ENCODE data around the gene WDR46.

GRCh38 chr6:33321227-33321626 lies 32.2 kb upstream of the WDR46 start:
- no peak for TF ChIP-seq SIN3A (IDR thresholded peaks at IDR 0.05; ENCODE audit: low read depth)
- no peak for TF ChIP-seq POLR2A (IDR thresholded peaks at IDR 0.05; ENCODE audit: borderline replicate concordance, extremely low read depth, insufficient read depth, insufficient read length)
- no peak for TF ChIP-seq CTCF (IDR thresholded peaks at IDR 0.05 in 2 of 3, conservative IDR thresholded peaks at IDR 0.05 in 1 of 3; ENCODE audit: borderline replicate concordance in 1 of 3, insufficient read depth in 1 of 3, low read depth in 2 of 3, low read length in 2 of 3)
- no peak for TF ChIP-seq EZH2phosphoT487 (IDR thresholded peaks at IDR 0.05; ENCODE audit: borderline replicate concordance)
- TF ChIP-seq POLR2AphosphoS5 (IDR thresholded peaks at IDR 0.05; ENCODE audit: low read depth, low read length) = no peak

All from HCT116 (cell line).